ENCODE measurements around the gene P2RY14. TPM values are rescaled to one million over a fixed set of nuclear protein-coding genes. Genes with fewer than 3 reads are reported as not detected.

Gene P2RY14
- total RNA-seq, 2 donors from 2014 or later, result not detected

- Mint-ChIP-seq H3K27ac (no peak overlapping the region), H3K4me3 (no peak overlapping the region), H3K9me3 (no peaks in the 10 kb centered on the region), H3K27me3 (ENCODE audit: insufficient read depth) (no peaks in the 10 kb centered on the region), H3K4me1 (peaks cover 26% of the 10 kb centered on the region), H3K36me3 (ENCODE audit: low read depth) (no peaks in the 10 kb centered on the region)
- Histone ChIP-seq H3K4me1 (ENCODE audit: control insufficient read depth, insufficient read depth, low read length) (peaks cover 10% of the 10 kb centered on the region), H3K9me3 (ENCODE audit: control insufficient read depth, low read length) (no peaks in the 10 kb centered on the region), H3K36me3 (ENCODE audit: control insufficient read depth, insufficient read depth, low read length) (no peaks in the 10 kb centered on the region), H3K27me3 (ENCODE audit: control insufficient read depth, insufficient read depth, low read length, poor library complexity, severe bottlenecking) (no peaks in the 10 kb centered on the region), H3K9ac (ENCODE audit: extremely low read depth, low read length, poor library complexity, severe bottlenecking) (no peak overlapping the region), H3K27ac (ENCODE audit: low read depth, low read length) (no peak overlapping the region), H3K4me3 (ENCODE audit: low read length) (no peak overlapping the region)
- TF ChIP-seq, protein P1, sequence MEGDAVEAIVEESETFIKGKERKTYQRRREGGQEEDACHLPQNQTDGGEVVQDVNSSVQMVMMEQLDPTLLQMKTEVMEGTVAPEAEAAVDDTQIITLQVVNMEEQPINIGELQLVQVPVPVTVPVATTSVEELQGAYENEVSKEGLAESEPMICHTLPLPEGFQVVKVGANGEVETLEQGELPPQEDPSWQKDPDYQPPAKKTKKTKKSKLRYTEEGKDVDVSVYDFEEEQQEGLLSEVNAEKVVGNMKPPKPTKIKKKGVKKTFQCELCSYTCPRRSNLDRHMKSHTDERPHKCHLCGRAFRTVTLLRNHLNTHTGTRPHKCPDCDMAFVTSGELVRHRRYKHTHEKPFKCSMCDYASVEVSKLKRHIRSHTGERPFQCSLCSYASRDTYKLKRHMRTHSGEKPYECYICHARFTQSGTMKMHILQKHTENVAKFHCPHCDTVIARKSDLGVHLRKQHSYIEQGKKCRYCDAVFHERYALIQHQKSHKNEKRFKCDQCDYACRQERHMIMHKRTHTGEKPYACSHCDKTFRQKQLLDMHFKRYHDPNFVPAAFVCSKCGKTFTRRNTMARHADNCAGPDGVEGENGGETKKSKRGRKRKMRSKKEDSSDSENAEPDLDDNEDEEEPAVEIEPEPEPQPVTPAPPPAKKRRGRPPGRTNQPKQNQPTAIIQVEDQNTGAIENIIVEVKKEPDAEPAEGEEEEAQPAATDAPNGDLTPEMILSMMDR (conservative IDR thresholded peaks at IDR 0.05), result no peak
- no peak for DNase-seq
- 91 to 100% methylated on average over 2 to 3 of the region's 3 CpGs for WGBS, 2 experiments (ENCODE audit: insufficient coverage in 1 of 2, insufficient read length in 1 of 2)
Observed at GRCh38 chr3:151301787-151302186, 23.4 kb upstream of the P2RY14 start.

GRCh38 chr3:151300539-151300938, 22.2 kb upstream of the P2RY14 start:
- Histone ChIP-seq H3K9me3 (ENCODE audit: control insufficient read depth, low read length) (no peaks in the 10 kb centered on the region), H3K4me1 (ENCODE audit: control insufficient read depth, insufficient read depth, low read length) (peaks cover 3% of the 10 kb centered on the region), H3K9ac (ENCODE audit: extremely low read depth, low read length, poor library complexity, severe bottlenecking) (no peak overlapping the region), H3K27me3 (ENCODE audit: control insufficient read depth, insufficient read depth, low read length, poor library complexity, severe bottlenecking) (no peaks in the 10 kb centered on the region), H3K4me3 (ENCODE audit: low read length) (no peak overlapping the region), H3K27ac (ENCODE audit: low read depth, low read length) (no peak overlapping the region), H3K36me3 (ENCODE audit: control insufficient read depth, insufficient read depth, low read length) (no peaks in the 10 kb centered on the region)
- Mint-ChIP-seq H3K4me1 (peaks cover 17% of the 10 kb centered on the region), H3K27me3 (ENCODE audit: insufficient read depth) (no peaks in the 10 kb centered on the region), H3K9me3 (no peaks in the 10 kb centered on the region), H3K36me3 (ENCODE audit: low read depth) (no peaks in the 10 kb centered on the region), H3K4me3 (no peak overlapping the region), H3K27ac (no peak overlapping the region)
- 89% methylated on average over 1 of the region's 1 CpG; no CpG with 5 or more reads in 1 of the 2 experiments for WGBS, 2 experiments (ENCODE audit: insufficient coverage in 1 of 2, insufficient read length in 1 of 2)
- TF ChIP-seq, protein P1 (conservative IDR thresholded peaks at IDR 0.05), result no peak
- no peak for DNase-seq

- no peak overlapping the region for H3K4me3 Mint-ChIP-seq
- Histone ChIP-seq H3K27me3 (ENCODE audit: control insufficient read depth, insufficient read depth, low read length, poor library complexity, severe bottlenecking) (no peaks in the 10 kb centered on the region), H3K4me1 (ENCODE audit: control insufficient read depth, insufficient read depth, low read length) (no peaks in the 10 kb centered on the region), H3K9ac (ENCODE audit: extremely low read depth, low read length, poor library complexity, severe bottlenecking) (no peak overlapping the region), H3K36me3 (ENCODE audit: control insufficient read depth, insufficient read depth, low read length) (no peaks in the 10 kb centered on the region), H3K4me3 (ENCODE audit: low read length) (no peak overlapping the region), H3K9me3 (ENCODE audit: control insufficient read depth, low read length) (no peaks in the 10 kb centered on the region), H3K27ac (ENCODE audit: low read depth, low read length) (no peak overlapping the region)
- no peaks in the 10 kb centered on the region for H3K27me3 Mint-ChIP-seq (ENCODE audit: insufficient read depth)
- DNase-seq, result no peak
- TF ChIP-seq, protein P1 (conservative IDR thresholded peaks at IDR 0.05), result no peak
- H3K27ac Mint-ChIP-seq, result no peak overlapping the region
- H3K4me1 Mint-ChIP-seq, result peaks cover 15% of the 10 kb centered on the region
- H3K9me3 Mint-ChIP-seq, result no peaks in the 10 kb centered on the region
- H3K36me3 Mint-ChIP-seq (ENCODE audit: low read depth), result no peaks in the 10 kb centered on the region
- WGBS, 2 experiments (ENCODE audit: insufficient coverage in 1 of 2, insufficient read length in 1 of 2), result 86 to 96% methylated on average over 1 to 2 of the region's 2 CpGs
Observed at GRCh38 chr3:151299006-151299405, 20.7 kb upstream of the P2RY14 start.

All from endodermal cell (in vitro differentiated cells).